Osteoblast (primary cell): ENCODE results near the gene TCF12. TPM values are rescaled to one million over a fixed set of nuclear protein-coding genes. Genes with fewer than 3 reads are reported as not detected.

Source experiments
- DNase-seq: peaks from one replicate; pipeline ENCODE4 v3.0.0; 2011; ENCODE audit warnings: low spot score, mixed read lengths; ENCODE audit not compliant: insufficient read length; ENCODE audit errors: missing footprints
- H2AFZ ChIP-seq: 2 replicates; pipeline ENCODE4 v1.6.0; 2011; ENCODE audit warnings: mild to moderate bottlenecking, low read length
- H3K27ac ChIP-seq: 2 replicates; pipeline ENCODE4 v1.5.1; 2011; ENCODE audit warnings: mild to moderate bottlenecking, low read depth, low read length, moderate library complexity
- H3K27me3 ChIP-seq: 2 replicates; pipeline ENCODE4 v1.6.0; 2012; ENCODE audit warnings: mild to moderate bottlenecking, control low read depth, inconsistent platforms, low read length, moderate library complexity; ENCODE audit not compliant: insufficient read depth
- H3K36me3 ChIP-seq: 2 replicates; pipeline ENCODE4 v1.5.1; 2011; ENCODE audit warnings: mild to moderate bottlenecking, low read length, control low read depth, moderate library complexity; ENCODE audit not compliant: insufficient read depth
- H3K4me1 ChIP-seq: 2 replicates; pipeline ENCODE4 v1.5.1; 2011; ENCODE audit warnings: mild to moderate bottlenecking, low read length, control low read depth, moderate library complexity; ENCODE audit not compliant: insufficient read depth
- H3K4me2 ChIP-seq: 2 replicates; pipeline ENCODE4 v1.6.0; 2011; ENCODE audit warnings: mild to moderate bottlenecking, low read length; ENCODE audit not compliant: insufficient read depth
- H3K4me3 ChIP-seq: fragments of 200-600 bp; sonication (generic); 3 replicates; pipeline ENCODE4 v1.5.1; 2012; ENCODE audit warnings: mild to moderate bottlenecking, low read length, inconsistent platforms; ENCODE audit not compliant: insufficient read depth
- H3K79me2 ChIP-seq: 2 replicates; pipeline ENCODE4 v1.6.0; 2012; ENCODE audit warnings: mild to moderate bottlenecking, low read length, control low read depth, inconsistent platforms; ENCODE audit not compliant: insufficient read depth
- H3K9me3 ChIP-seq: 2 replicates; pipeline ENCODE4 v1.5.1; 2011; ENCODE audit warnings: low read depth, low read length, control low read depth
- H4K20me1 ChIP-seq: 2 replicates; pipeline ENCODE4 v1.6.0; 2012; ENCODE audit warnings: mild to moderate bottlenecking, low read length, control low read depth; ENCODE audit not compliant: insufficient read depth
- total RNA-seq: library from RNA; depleted of rRNA; stranded (reverse); fragments of >200 nt; gene quantifications from 2 replicates; pipeline ENCODE4 v1.2.3, GENCODE V29; 2012
- TF ChIP-seq, protein P1 (sequence below): IDR thresholded peaks from 2 replicates; pipeline ENCODE4 v1.5.1; 2011; ENCODE audit warnings: mild to moderate bottlenecking, low read depth, low read length, moderate library complexity; ENCODE audit errors: extremely low read depth

The TCF12 gene
- total RNA-seq, 1 donor = 86.5 TPM

DNA sequence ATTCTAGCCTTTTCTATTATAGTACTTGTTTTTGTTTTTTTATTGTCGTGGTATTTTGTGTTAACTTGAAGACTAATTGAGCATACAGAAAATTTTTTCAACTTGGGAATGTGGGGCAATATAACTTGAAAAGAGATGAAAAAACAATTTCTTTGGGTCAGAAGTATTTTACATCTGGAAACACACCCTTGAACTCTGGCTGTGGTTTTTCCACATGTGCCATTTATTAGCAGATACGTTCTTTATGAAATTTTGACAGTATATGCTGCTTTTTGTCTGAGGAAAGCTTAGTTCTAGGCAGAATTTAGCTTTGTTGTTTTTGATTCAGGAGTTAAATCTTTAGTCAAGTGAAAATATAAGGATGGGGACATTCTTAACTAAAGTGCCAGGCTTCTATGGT is 44.7 kb downstream of the TCF12 start:
- H3K27me3 ChIP-seq = no peaks in the 10 kb centered on the region
- H3K27ac ChIP-seq = no peak overlapping the region
- peaks cover 63% of the 10 kb centered on the region for H4K20me1 ChIP-seq
- no peak for DNase-seq
- H2AFZ ChIP-seq = no peak overlapping the region
- no peaks in the 10 kb centered on the region for H3K36me3 ChIP-seq
- H3K4me1 ChIP-seq = no peaks in the 10 kb centered on the region
- TF ChIP-seq, protein P1, sequence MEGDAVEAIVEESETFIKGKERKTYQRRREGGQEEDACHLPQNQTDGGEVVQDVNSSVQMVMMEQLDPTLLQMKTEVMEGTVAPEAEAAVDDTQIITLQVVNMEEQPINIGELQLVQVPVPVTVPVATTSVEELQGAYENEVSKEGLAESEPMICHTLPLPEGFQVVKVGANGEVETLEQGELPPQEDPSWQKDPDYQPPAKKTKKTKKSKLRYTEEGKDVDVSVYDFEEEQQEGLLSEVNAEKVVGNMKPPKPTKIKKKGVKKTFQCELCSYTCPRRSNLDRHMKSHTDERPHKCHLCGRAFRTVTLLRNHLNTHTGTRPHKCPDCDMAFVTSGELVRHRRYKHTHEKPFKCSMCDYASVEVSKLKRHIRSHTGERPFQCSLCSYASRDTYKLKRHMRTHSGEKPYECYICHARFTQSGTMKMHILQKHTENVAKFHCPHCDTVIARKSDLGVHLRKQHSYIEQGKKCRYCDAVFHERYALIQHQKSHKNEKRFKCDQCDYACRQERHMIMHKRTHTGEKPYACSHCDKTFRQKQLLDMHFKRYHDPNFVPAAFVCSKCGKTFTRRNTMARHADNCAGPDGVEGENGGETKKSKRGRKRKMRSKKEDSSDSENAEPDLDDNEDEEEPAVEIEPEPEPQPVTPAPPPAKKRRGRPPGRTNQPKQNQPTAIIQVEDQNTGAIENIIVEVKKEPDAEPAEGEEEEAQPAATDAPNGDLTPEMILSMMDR = no peak
- H3K9me3 ChIP-seq = no peaks in the 10 kb centered on the region
- H3K79me2 ChIP-seq = peaks cover 95% of the 10 kb centered on the region
- H3K4me3 ChIP-seq = no peak overlapping the region
- H3K4me2 ChIP-seq = no peak overlapping the region

DNA sequence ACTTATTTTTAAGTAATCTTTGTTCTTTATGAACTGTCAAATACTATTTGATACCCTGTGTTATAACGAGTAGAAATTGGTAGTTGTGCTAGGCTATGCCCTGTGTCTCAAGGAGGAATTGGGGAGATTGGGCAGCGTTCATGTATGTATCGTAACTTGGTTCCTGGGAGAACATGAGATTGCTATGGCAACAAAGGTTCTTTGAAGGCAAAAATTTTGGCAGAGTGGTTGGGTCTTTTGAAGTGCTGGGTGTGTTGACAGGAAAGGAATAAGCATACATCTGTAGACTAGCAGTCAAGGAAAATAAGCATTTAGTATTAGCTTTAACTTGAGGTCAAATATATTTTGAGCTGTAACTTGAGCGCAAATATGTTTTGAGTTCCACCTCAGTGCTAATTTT is 45.3 kb downstream of the TCF12 start:
- Histone ChIP-seq H3K27ac (no peak overlapping the region), H2AFZ (no peak overlapping the region), H3K4me2 (no peak overlapping the region), H3K9me3 (no peaks in the 10 kb centered on the region), H3K4me3 (no peak overlapping the region), H3K36me3 (no peaks in the 10 kb centered on the region), H4K20me1 (peaks cover 59% of the 10 kb centered on the region), H3K79me2 (peaks cover 95% of the 10 kb centered on the region), H3K4me1 (no peaks in the 10 kb centered on the region), H3K27me3 (no peaks in the 10 kb centered on the region)
- DNase-seq = no peak
- TF ChIP-seq, protein P1 = no peak

- H3K4me2 ChIP-seq = no peak overlapping the region
- H3K4me1 ChIP-seq = no peaks in the 10 kb centered on the region
- TF ChIP-seq, protein P1 = no peak
- no peaks in the 10 kb centered on the region for H3K27me3 ChIP-seq
- H3K9me3 ChIP-seq = no peaks in the 10 kb centered on the region
- peaks cover 54% of the 10 kb centered on the region for H4K20me1 ChIP-seq
- H3K79me2 ChIP-seq = peaks cover 95% of the 10 kb centered on the region
- peak overlapping the region; percentile 28 for H3K27ac ChIP-seq
- H3K4me3 ChIP-seq = no peak overlapping the region
- H3K36me3 ChIP-seq = no peaks in the 10 kb centered on the region
- no peak for DNase-seq
- no peak overlapping the region for H2AFZ ChIP-seq
Observed at GRCh38 chr15:56964182-56964581, 45.7 kb downstream of the TCF12 start.

GRCh38 chr15:56965231-56966013 is 47.0 kb downstream of the TCF12 start:
- no peaks in the 10 kb centered on the region for H3K4me1 ChIP-seq
- no peaks in the 10 kb centered on the region for H3K27me3 ChIP-seq
- H3K36me3 ChIP-seq = no peaks in the 10 kb centered on the region
- H3K9me3 ChIP-seq = no peaks in the 10 kb centered on the region
- peaks cover 57% of the 10 kb centered on the region for H4K20me1 ChIP-seq
- no peak overlapping the region for H3K4me2 ChIP-seq
- no peak overlapping the region for H2AFZ ChIP-seq
- TF ChIP-seq, protein P1 = no peak
- H3K27ac ChIP-seq = no peak overlapping the region
- peaks cover 95% of the 10 kb centered on the region for H3K79me2 ChIP-seq
- no peak overlapping the region for H3K4me3 ChIP-seq
- no peak for DNase-seq
